WTC11 (cell line): ENCODE measurements around the gene WNT2. TPM values are rescaled to one million over a fixed set of nuclear protein-coding genes. Genes with fewer than 3 reads are reported as not detected.

ENCODE experiments used
- ATAC-seq: fragments of 200-7000 bp; cut with Tn5 transposase; 2 replicates; pipeline ENCODE4 v1.10.0; 2021; ENCODE audit warnings: mild to moderate bottlenecking, moderate library complexity
- CTCF ChIA-PET: fragments of 300-600 bp; sonication (Branson Sonifier 250); formaldehyde crosslinking; loops from one replicate; lab custom pipeline; 2021; ENCODE audit warnings: antibody characterized with exemption; lab: Charles Lee
- POLR2A ChIA-PET: fragments of 350-600 bp; sonication (Branson Sonifier 250); formaldehyde crosslinking; loops from one replicate; lab custom pipeline; 2021; ENCODE audit warnings: antibody characterized with exemption; lab: Charles Lee
- DNase-seq: peaks from one replicate; pipeline ENCODE4 v3.0.0; 2021; ENCODE audit warnings: low spot score
- H3K27ac Mint-ChIP-seq: 2 replicates; pipeline ENCODE4 v1.8.0; 2021; ENCODE audit warnings: mixed read lengths
- H3K27me3 Mint-ChIP-seq: 2 replicates; pipeline ENCODE4 v1.8.0; 2021; ENCODE audit warnings: low read depth, mild to moderate bottlenecking, moderate library complexity, mixed read lengths
- H3K36me3 Mint-ChIP-seq: 2 replicates; pipeline ENCODE4 v1.8.0; 2021; ENCODE audit warnings: mixed read lengths
- H3K4me1 Mint-ChIP-seq: 2 replicates; pipeline ENCODE4 v1.8.0; 2022; ENCODE audit warnings: mixed read lengths
- H3K4me3 Mint-ChIP-seq: 2 replicates; pipeline ENCODE4 v1.8.0; 2021; ENCODE audit warnings: mild to moderate bottlenecking, moderate library complexity, mixed read lengths
- H3K9me3 Mint-ChIP-seq: 2 replicates; pipeline ENCODE4 v1.8.0; 2021; ENCODE audit warnings: mixed read lengths
- CBFB ChIP-seq: sonication (generic); formaldehyde crosslinking; IDR thresholded peaks from 2 replicates; pipeline ENCODE4 v1.8.1; 2022; ENCODE audit warnings: mild to moderate bottlenecking, low read depth, missing genetic modification reagents
- CREB1 ChIP-seq: sonication (generic); formaldehyde crosslinking; IDR thresholded peaks from 2 replicates; pipeline ENCODE4 v1.8.0; 2023; ENCODE audit warnings: mild to moderate bottlenecking, missing genetic modification reagents
- ELF4 ChIP-seq: sonication (generic); formaldehyde crosslinking; IDR thresholded peaks from 2 replicates; pipeline ENCODE4 v1.8.1; 2022; ENCODE audit warnings: low read depth, mild to moderate bottlenecking, moderate library complexity, missing genetic modification reagents
- ETV6 ChIP-seq: sonication (generic); formaldehyde crosslinking; IDR thresholded peaks from 2 replicates; pipeline ENCODE4 v1.8.1; 2022; ENCODE audit warnings: mild to moderate bottlenecking, missing genetic modification reagents
- FOXP1 ChIP-seq: sonication (generic); formaldehyde crosslinking; IDR thresholded peaks from 2 replicates; pipeline ENCODE4 v1.8.0; 2022; ENCODE audit warnings: missing genetic modification reagents, mild to moderate bottlenecking, moderate library complexity, borderline replicate concordance
- KAT7 ChIP-seq: sonication (generic); formaldehyde crosslinking; IDR thresholded peaks from 2 replicates; pipeline ENCODE4 v1.8.1; 2023; ENCODE audit warnings: missing genetic modification reagents, mild to moderate bottlenecking, borderline replicate concordance
- NFE2L1 ChIP-seq: sonication (generic); formaldehyde crosslinking; IDR thresholded peaks from 2 replicates; pipeline ENCODE4 v1.8.1; 2023; ENCODE audit warnings: missing genetic modification reagents
- NR1H2 ChIP-seq: sonication (generic); formaldehyde crosslinking; IDR thresholded peaks from 2 replicates; pipeline ENCODE4 v1.9.0; 2021; ENCODE audit warnings: mild to moderate bottlenecking, moderate library complexity, missing genetic modification reagents
- ZNF121 ChIP-seq: sonication (generic); formaldehyde crosslinking; IDR thresholded peaks from 2 replicates; pipeline ENCODE4 v1.8.0; 2023; ENCODE audit warnings: missing genetic modification reagents
- ZNF263 ChIP-seq: sonication (generic); formaldehyde crosslinking; IDR thresholded peaks from 2 replicates; pipeline ENCODE4 v1.8.1; 2022; ENCODE audit warnings: low read depth, mild to moderate bottlenecking, moderate library complexity, missing genetic modification reagents
- ZNF671 ChIP-seq: fragments of 250-450 bp; sonication (Bioruptor Pico); IDR thresholded peaks from 2 replicates; pipeline ENCODE4 v1.8.0; 2021; ENCODE audit warnings: mild to moderate bottlenecking
- total RNA-seq: library from RNA; stranded (reverse); gene quantifications from 3 replicates; pipeline ENCODE4 v1.2.3, GENCODE V29; 2021
- TF ChIP-seq, protein P1 (sequence below): sonication (generic); formaldehyde crosslinking; conservative IDR thresholded peaks from 2 replicates; pipeline ENCODE4 v1.8.1; 2022; ENCODE audit warnings: mild to moderate bottlenecking, missing genetic modification reagents
- TF ChIP-seq, protein P2 (sequence below): fragments of 250-450 bp; sonication (Bioruptor Pico); IDR thresholded peaks from 2 replicates; pipeline ENCODE4 v2.1.2; 2022; ENCODE audit warnings: mild to moderate bottlenecking, moderate library complexity
- TF ChIP-seq, protein P3 (sequence below): sonication (generic); formaldehyde crosslinking; IDR thresholded peaks from 2 replicates; pipeline ENCODE4 v1.8.1; 2022; ENCODE audit warnings: mild to moderate bottlenecking, missing genetic modification reagents, moderate library complexity, borderline replicate concordance
- TF ChIP-seq, protein P4 (sequence below): fragments of 250-450 bp; sonication (Bioruptor Pico); IDR thresholded peaks from 2 replicates; pipeline ENCODE4 v1.9.0; 2021; ENCODE audit warnings: moderate library complexity, mild to moderate bottlenecking, inconsistent platforms, borderline replicate concordance
- TF ChIP-seq, protein P5 (sequence below): fragments of 250-450 bp; sonication (Bioruptor Pico); conservative IDR thresholded peaks from 2 replicates; pipeline ENCODE4 v1.9.0; 2021; ENCODE audit warnings: mild to moderate bottlenecking
- TF ChIP-seq, protein P6 (sequence below): sonication (generic); formaldehyde crosslinking; IDR thresholded peaks from 2 replicates; pipeline ENCODE4 v1.8.1; 2023; ENCODE audit warnings: mild to moderate bottlenecking, missing genetic modification reagents, moderate library complexity
- TF ChIP-seq, protein P7 (sequence below): sonication (generic); formaldehyde crosslinking; IDR thresholded peaks from 2 replicates; pipeline ENCODE4 v1.8.0; 2022; ENCODE audit warnings: mild to moderate bottlenecking, missing genetic modification reagents
- TF ChIP-seq, protein P8 (sequence below): sonication (generic); formaldehyde crosslinking; IDR thresholded peaks from 2 replicates; pipeline ENCODE4 v1.8.1; 2023; ENCODE audit warnings: mild to moderate bottlenecking, missing genetic modification reagents

The WNT2 gene
- total RNA-seq, 1 experiment from 2014 or later: not detected

DNA sequence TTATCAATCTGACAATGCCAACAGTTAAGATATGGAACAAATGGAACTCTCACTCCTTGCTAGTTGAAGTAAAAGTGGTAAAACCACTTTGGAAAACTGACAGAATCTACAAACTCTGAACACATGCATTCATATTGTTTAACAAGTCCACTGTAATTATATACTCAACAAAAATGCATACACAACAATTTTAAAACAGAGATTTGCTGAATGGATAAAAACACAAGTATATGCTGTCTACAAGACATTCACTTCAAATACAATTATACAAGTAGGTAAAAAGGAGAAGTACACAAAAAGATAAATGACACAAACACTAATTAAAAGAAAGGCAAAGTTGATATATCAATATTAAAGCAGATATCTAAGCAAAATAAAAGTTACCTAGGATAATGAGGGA, 9.2 kb upstream of the WNT2 start:
- Mint-ChIP-seq H3K4me3 (no peak overlapping the region), H3K27ac (no peak overlapping the region), H3K4me1 (no peaks in the 10 kb centered on the region), H3K9me3 (peaks cover 4% of the 10 kb centered on the region), H3K36me3 (no peaks in the 10 kb centered on the region), H3K27me3 (peaks cover 20% of the 10 kb centered on the region)
- ATAC-seq (no peak), DNase-seq (no peak)
- ChIA-PET CTCF (no interaction called here), POLR2A (interaction anchor here (1.0 kb wide), 1 partner anchor 92 kb away, joined by 4 read pairs; no protein-coding TSS in a partner anchor)
- TF ChIP-seq FOXP1 (CRISPR knock-in tag) (no peak), KAT7 (no peak), ZNF263 (CRISPR knock-in tag) (no peak), ELF4 (CRISPR knock-in tag) (no peak), NR1H2 (CRISPR knock-in tag) (no peak), CREB1 (CRISPR knock-in tag) (no peak), ETV6 (CRISPR knock-in tag) (no peak), NFE2L1 (no peak), CBFB (CRISPR knock-in tag) (no peak), ZNF671 (CRISPR knock-in tag) (no peak), ZNF121 (CRISPR knock-in tag) (no peak)
- TF ChIP-seq, protein P1, sequence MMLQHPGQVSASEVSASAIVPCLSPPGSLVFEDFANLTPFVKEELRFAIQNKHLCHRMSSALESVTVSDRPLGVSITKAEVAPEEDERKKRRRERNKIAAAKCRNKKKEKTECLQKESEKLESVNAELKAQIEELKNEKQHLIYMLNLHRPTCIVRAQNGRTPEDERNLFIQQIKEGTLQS (CRISPR knock-in tag): no peak
- TF ChIP-seq, protein P2, sequence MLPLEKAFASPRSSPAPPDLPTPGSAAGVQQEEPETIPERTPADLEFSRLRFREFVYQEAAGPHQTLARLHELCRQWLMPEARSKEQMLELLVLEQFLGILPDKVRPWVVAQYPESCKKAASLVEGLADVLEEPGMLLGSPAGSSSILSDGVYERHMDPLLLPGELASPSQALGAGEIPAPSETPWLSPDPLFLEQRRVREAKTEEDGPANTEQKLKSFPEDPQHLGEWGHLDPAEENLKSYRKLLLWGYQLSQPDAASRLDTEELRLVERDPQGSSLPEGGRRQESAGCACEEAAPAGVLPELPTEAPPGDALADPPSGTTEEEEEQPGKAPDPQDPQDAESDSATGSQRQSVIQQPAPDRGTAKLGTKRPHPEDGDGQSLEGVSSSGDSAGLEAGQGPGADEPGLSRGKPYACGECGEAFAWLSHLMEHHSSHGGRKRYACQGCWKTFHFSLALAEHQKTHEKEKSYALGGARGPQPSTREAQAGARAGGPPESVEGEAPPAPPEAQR (CRISPR knock-in tag): no peak
- TF ChIP-seq, protein P3, sequence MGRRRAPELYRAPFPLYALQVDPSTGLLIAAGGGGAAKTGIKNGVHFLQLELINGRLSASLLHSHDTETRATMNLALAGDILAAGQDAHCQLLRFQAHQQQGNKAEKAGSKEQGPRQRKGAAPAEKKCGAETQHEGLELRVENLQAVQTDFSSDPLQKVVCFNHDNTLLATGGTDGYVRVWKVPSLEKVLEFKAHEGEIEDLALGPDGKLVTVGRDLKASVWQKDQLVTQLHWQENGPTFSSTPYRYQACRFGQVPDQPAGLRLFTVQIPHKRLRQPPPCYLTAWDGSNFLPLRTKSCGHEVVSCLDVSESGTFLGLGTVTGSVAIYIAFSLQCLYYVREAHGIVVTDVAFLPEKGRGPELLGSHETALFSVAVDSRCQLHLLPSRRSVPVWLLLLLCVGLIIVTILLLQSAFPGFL (CRISPR knock-in tag): no peak
- TF ChIP-seq, protein P4, sequence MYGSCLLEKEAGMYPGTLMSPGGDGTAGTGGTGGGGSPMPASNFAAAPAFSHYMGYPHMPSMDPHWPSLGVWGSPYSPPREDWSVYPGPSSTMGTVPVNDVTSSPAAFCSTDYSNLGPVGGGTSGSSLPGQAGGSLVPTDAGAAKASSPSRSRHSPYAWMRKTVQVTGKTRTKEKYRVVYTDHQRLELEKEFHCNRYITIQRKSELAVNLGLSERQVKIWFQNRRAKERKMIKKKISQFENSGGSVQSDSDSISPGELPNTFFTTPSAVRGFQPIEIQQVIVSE (CRISPR knock-in tag): no peak
- TF ChIP-seq, protein P5, sequence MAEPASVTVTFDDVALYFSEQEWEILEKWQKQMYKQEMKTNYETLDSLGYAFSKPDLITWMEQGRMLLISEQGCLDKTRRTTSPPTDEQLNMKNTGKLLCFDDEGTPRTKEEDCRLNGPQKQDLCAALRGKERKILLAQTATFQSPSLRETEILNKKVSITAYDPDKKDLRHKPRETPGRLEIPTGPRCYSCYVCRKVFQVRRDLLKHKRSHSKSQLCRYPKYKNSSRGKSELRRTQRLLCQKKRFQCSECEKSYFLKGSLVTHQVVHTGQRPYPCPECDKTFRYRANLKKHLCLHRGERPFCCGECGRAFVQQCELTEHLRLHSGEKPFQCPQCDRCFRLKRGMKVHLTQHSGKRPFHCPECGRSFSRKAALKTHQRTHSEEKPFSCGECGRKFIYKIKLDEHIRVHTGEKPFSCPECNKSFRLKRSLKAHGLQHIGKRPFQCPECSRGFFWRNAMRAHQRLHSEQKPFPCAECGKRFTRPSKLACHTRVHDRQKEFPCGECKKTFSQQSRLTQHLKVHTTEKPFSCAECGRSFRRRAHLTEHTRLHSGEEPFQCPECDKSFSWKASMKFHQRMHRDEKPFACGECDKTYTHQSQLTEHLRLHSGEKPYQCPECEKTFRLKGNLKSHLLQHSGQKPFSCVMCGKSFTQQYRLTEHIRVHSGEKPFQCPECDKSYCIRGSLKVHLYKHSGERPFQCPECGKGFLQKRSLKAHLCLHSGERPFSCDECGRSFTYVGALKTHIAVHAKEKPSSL (CRISPR knock-in tag): no peak
- TF ChIP-seq, protein P6, sequence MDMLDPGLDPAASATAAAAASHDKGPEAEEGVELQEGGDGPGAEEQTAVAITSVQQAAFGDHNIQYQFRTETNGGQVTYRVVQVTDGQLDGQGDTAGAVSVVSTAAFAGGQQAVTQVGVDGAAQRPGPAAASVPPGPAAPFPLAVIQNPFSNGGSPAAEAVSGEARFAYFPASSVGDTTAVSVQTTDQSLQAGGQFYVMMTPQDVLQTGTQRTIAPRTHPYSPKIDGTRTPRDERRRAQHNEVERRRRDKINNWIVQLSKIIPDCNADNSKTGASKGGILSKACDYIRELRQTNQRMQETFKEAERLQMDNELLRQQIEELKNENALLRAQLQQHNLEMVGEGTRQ: no peak
- TF ChIP-seq, protein P7, sequence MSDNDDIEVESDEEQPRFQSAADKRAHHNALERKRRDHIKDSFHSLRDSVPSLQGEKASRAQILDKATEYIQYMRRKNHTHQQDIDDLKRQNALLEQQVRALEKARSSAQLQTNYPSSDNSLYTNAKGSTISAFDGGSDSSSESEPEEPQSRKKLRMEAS (CRISPR knock-in tag): no peak
- TF ChIP-seq, protein P8, sequence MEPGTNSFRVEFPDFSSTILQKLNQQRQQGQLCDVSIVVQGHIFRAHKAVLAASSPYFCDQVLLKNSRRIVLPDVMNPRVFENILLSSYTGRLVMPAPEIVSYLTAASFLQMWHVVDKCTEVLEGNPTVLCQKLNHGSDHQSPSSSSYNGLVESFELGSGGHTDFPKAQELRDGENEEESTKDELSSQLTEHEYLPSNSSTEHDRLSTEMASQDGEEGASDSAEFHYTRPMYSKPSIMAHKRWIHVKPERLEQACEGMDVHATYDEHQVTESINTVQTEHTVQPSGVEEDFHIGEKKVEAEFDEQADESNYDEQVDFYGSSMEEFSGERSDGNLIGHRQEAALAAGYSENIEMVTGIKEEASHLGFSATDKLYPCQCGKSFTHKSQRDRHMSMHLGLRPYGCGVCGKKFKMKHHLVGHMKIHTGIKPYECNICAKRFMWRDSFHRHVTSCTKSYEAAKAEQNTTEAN: no peak
